GM19372 (cell line): ENCODE data around the gene PRELP.
"Not testable (repeated sequence)": the region's sequence is repeated elsewhere in the genome, so short reads cannot be mapped to it uniquely, and the experiment has no call there.

Experiments used
- ATAC-seq: cut with Tn5 transposase; IDR thresholded peaks from one replicate; pipeline ENCODE4 v1.9.1; 2021; ENCODE audit warnings: mild to moderate bottlenecking, low read depth, moderate library complexity; ENCODE audit not compliant: unreplicated experiment

The PRELP gene

DNA sequence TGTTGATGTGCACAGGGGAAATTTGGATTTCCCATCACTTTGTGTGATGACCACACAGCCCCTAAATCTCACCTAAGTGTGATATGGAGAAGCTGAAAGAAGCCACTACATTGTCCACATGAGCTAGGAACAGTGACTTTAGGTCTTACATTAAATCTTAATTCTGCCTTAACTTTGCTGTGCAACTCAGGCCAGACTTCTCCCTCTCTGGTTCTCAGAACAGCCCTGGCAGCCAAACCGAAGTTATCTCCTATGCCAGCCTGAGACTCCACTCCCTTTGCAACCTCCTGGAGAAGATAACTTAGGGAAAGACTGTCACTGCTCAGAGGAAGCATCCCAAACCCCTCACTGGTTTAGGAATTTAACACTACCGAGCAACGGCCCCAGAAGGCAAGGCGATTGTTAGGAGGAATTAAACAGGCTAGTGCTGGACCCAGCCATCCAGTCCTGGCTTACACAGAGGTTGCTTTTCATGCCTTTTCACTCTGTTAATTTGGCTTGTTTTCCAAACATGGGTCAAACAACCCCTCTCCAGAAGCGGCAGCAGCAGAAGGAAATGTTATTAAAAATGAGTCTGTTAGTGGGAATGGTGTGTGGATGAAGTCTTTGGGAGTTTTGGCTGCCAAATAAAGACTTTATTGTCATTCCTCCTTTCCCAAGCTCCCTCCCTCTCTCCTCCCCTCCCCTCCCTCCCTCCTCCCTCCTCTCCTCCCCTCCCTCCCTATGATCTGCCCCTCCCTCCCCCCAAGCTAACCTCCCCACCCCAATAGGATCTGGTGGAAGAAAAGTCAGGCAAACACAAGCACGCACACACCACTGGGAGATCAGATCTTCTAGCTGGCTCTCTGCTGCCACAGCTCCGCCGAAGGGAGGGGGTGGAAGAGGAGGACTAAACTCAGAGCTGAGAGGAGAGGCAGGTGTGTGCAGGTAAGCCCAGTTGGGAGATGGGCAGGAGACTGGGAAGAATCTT, at the start of gene PRELP:
TSS of gene PRELP (plus strand) at position 795 of the 970 bp plus-strand sequence. CDS start 7,379 bp downstream, outside the sequence.
- ATAC-seq = no peak

GRCh38 chr1:203426366-203426765, 49.2 kb upstream of the PRELP start:
- ATAC-seq = no peak

GRCh38 chr1:203426870-203427269, 48.7 kb upstream of the PRELP start:
- ATAC-seq = no peak

- no peak for ATAC-seq
Observed at GRCh38 chr1:203427451-203427850, 48.2 kb upstream of the PRELP start.

- ATAC-seq = no peak
Observed at GRCh38 chr1:203428981-203429599, 46.5 kb upstream of the PRELP start.

- no peak for ATAC-seq
Observed at GRCh38 chr1:203435615-203436014, 40.0 kb upstream of the PRELP start.

DNA sequence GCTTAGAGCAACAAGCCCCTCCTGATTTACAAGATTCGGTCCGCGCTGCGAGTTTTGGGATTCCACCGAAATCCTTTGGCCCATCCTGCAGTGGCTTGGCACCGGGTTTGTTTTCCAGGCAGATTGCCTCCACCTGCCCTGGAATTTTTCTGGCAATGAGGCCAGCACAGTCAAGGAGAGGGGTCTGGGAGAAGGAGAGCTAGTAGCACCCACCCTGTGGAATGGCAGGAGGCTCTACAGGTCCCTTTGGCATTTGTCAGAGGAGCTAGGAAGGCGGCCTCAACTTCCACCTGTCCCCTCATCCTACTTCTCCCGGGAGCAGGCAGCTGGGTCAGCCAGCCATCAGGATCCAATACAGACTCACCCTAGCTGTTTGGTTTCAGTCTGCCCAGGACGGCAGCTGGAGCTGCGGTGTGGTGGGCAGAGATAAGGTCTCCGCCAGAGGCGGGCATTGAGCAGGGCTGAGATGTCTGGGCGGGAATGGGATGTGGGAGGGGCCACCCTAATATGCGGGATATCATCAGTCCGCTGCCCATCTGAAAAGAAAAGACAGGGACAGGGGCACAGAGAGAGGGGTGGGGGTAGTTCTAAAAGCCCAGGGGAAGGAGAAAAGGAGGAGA, 37.8 kb upstream of the PRELP start:
- no peak for ATAC-seq

GRCh38 chr1:203439131-203439730, 36.4 kb upstream of the PRELP start:
- no peak for ATAC-seq

GRCh38 chr1:203440771-203441170, 34.8 kb upstream of the PRELP start:
- ATAC-seq = no peak

DNA sequence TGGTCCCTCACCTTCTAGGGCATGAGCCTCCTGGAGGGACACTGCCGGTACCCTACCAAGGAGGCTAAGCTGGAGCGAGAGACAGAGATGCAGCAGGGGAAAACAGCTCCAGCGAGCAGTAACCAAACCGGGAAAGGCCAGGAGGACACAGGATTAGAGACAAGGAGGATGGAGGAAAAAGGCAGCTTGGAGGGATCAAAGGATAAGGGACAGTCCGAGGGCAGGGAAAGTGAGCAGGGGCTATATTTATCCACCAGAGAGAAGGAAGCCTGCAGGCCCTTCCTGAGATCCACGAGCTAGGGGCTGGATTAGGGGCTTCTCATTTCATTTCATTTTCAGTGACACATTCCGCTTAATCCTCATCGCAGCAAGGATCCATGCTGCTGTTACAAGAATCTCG, 33.8 kb upstream of the PRELP start:
- no peak for ATAC-seq

DNA sequence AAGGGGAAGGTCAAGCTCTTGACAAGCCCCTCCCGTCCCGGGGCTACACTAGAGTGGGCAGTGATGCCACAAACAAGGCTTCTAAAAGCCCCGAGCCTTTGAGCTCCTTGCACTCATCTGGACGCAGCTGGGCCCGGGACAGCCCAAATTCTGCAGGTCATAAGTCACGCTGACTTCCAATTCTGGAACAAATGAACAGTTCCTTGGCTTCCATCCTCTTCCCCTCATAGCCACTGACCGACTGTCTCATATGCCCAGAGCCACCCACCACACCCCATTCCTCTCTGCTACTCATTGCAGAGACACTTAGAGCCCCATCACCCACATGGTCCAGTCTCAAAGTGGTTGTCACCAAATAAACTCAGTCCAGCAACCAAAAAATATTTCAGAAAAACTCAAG, 32.8 kb upstream of the PRELP start:
- no peak for ATAC-seq

DNA sequence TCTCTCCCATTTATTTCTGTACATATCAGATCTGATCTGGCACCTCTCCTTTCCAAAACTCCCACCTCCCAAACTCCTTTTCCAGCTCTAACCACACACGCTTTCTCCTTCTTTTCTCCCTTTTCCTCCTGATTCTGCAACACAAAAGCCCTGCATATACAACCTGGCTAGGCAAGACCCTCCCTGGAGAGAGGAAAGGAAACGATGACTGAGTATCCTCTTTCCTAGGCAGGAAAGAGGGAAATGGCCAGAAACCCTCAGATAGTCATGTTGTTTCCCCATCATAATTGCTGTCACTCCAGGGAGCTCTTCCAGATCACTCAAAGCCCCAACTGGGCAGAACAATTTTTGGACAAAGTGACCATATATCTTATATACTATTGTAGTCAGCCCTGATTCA, 32.3 kb upstream of the PRELP start:
- ATAC-seq = no peak

GRCh38 chr1:203444171-203444576, 31.4 kb upstream of the PRELP start:
- ATAC-seq = no peak

GRCh38 chr1:203447151-203447550, 28.5 kb upstream of the PRELP start:
- no peak for ATAC-seq

GRCh38 chr1:203447598-203447997, 28.0 kb upstream of the PRELP start:
- not testable (repeated sequence) for ATAC-seq

- no peak for ATAC-seq
Observed at GRCh38 chr1:203448521-203449061, 27.0 kb upstream of the PRELP start.

- no peak for ATAC-seq
Observed at GRCh38 chr1:203450001-203450400, 25.6 kb upstream of the PRELP start.

DNA sequence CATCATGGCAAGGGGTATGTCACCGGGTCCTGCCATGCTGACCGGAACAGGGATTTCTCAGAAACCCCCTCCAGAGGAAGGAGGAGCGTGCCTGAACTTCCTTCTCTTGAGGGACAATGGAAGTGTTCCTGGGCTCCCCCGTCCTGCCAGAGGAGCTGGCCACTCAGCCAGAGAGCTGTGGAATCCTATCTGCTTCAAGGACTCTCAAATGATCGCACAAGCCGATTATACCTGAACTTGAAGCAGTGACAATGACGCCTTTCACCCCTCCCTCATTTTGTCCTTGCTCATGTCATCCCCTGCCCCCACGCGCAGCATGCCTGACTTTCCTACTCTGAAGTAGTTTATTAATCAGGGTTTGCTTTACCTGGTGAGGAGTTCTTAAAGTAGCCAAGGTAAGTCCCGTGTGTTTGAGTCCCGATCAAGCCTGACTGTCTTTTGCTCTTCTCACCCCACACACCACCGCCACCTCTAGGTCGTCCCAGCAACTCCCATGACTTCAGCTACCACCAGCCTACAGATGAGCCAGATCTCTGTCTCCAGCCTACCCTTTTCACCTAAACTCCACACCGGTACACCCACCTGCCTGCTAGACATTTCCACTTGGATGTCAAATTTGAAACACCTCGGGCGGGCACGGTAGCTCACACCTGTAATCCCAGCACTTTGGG, 25.0 kb upstream of the PRELP start:
- ATAC-seq = no peak

DNA sequence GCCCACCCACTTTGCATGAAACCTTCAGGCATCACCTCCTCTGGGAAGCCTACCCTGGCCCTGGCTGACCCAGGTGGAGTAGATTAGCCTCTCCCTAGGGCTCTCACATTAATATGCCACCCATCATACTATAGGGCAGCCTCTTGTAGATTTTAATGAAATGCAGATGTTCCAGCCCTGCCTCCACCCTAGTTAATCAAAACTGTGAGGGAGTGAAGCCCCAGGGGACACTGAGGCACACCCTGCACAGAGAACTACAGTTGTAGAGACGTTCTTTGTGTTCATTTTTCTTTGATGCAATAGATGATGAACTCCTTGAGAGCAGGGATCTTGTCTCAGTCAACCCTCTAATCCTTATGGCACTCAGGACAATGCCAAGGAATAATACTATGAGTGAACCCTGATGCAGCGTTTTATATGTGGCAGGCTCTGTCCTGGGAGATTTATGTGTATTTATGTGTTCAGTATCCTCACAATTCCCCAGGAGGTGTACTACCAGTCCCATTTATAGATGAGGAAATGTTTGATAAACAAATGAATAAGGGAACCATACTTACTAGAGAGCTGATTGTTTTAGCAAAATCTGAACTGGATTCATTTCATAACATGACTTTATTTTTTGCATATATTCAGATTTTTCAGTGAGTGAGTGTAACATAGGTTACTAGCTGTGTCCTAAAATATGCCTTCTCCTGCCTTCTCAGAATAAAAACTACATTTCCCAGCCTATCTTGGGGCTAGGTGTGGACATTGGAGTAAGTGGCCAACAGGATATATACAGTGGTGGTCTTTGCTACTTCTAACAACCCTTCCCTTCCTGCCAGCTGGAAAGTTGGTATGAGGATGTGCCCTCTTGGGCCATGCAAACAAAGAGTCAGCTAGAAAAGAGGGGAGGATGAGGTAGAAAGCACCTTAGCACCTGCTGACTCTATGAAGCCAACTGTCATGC, 23.5 kb upstream of the PRELP start:
- no peak for ATAC-seq
